ENCODE data around the gene MMEL1. TPM values are rescaled to one million over a fixed set of nuclear protein-coding genes. Genes with fewer than 3 reads are reported as not detected.

MMEL1 gene
- total and polyA plus RNA-seq, 2 donors (not counting 1 experiment from before 2014, with no cell fraction given) = 0.33 to 0.60 TPM

GRCh38 chr1:2558861-2559260 lies 74.0 kb downstream of the MMEL1 start:
- Histone ChIP-seq H2AFZ (ENCODE audit: low read length) (no peak overlapping the region), H3K9ac (ENCODE audit: insufficient read depth, low read length) (no peak overlapping the region), H3K4me2 (ENCODE audit: extremely low read depth, insufficient read depth, low read length) (no peak overlapping the region), H3K9me3 (ENCODE audit: control insufficient read depth, insufficient read depth, low read depth, low read length) (no peaks in the 10 kb centered on the region), H4K20me1 (ENCODE audit: control insufficient read depth, extremely low read depth, insufficient read depth, low read length) (no peaks in the 10 kb centered on the region), H3K4me1 (ENCODE audit: control insufficient read depth, extremely low read depth, insufficient read depth, low read length) (peaks cover 5% of the 10 kb centered on the region), H3K27me3 (ENCODE audit: control insufficient read depth, insufficient read depth, low read length) (no peaks in the 10 kb centered on the region), H3K36me3 (ENCODE audit: control insufficient read depth, insufficient read depth, low read length) (peaks cover 5% of the 10 kb centered on the region), H3K79me2 (ENCODE audit: control insufficient read depth, insufficient read depth, low read length) (no peaks in the 10 kb centered on the region), H3K4me3 (replicated peaks in 1 of 4; ENCODE audit: control extremely low read depth in 1 of 4, insufficient read depth in 1 of 4, low read depth in 3 of 4, low read length in 4 of 4) (no peak overlapping the region), H3K27ac (ENCODE audit: insufficient read depth, low read length) (no peak overlapping the region)
- no peak for DNase-seq (ENCODE audit: low read depth in 2 of 2)
- TF ChIP-seq CTCF (conservative IDR thresholded peaks at IDR 0.05 in 1 of 2, IDR thresholded peaks at IDR 0.05 in 1 of 2; ENCODE audit: low read depth in 1 of 2, low read length in 2 of 2) (no peak), EZH2 (IDR thresholded peaks at IDR 0.05; ENCODE audit: low read length, missing control alignments) (no peak)

GRCh38 chr1:2558420-2558819 lies 74.4 kb downstream of the MMEL1 start:
- Histone ChIP-seq H3K4me3 (replicated peaks in 1 of 4; ENCODE audit: control extremely low read depth in 1 of 4, insufficient read depth in 1 of 4, low read depth in 3 of 4, low read length in 4 of 4) (no peak overlapping the region), H3K9me3 (ENCODE audit: control insufficient read depth, insufficient read depth, low read depth, low read length) (no peaks in the 10 kb centered on the region), H3K79me2 (ENCODE audit: control insufficient read depth, insufficient read depth, low read length) (no peaks in the 10 kb centered on the region), H3K4me1 (ENCODE audit: control insufficient read depth, extremely low read depth, insufficient read depth, low read length) (peaks cover 5% of the 10 kb centered on the region), H3K36me3 (ENCODE audit: control insufficient read depth, insufficient read depth, low read length) (peaks cover 5% of the 10 kb centered on the region), H3K27ac (ENCODE audit: insufficient read depth, low read length) (no peak overlapping the region), H2AFZ (ENCODE audit: low read length) (no peak overlapping the region), H4K20me1 (ENCODE audit: control insufficient read depth, extremely low read depth, insufficient read depth, low read length) (no peaks in the 10 kb centered on the region), H3K4me2 (ENCODE audit: extremely low read depth, insufficient read depth, low read length) (no peak overlapping the region), H3K27me3 (ENCODE audit: control insufficient read depth, insufficient read depth, low read length) (no peaks in the 10 kb centered on the region), H3K9ac (ENCODE audit: insufficient read depth, low read length) (no peak overlapping the region)
- no peak for DNase-seq (ENCODE audit: low read depth in 2 of 2)
- TF ChIP-seq EZH2 (IDR thresholded peaks at IDR 0.05; ENCODE audit: low read length, missing control alignments) (no peak), CTCF (conservative IDR thresholded peaks at IDR 0.05 in 1 of 2, IDR thresholded peaks at IDR 0.05 in 1 of 2; ENCODE audit: low read depth in 1 of 2, low read length in 2 of 2) (no peak)

GRCh38 chr1:2557482-2558400 lies 75.1 kb downstream of the MMEL1 start:
- H4K20me1 ChIP-seq (ENCODE audit: control insufficient read depth, extremely low read depth, insufficient read depth, low read length) = no peaks in the 10 kb centered on the region
- no peak overlapping the region for H3K27ac ChIP-seq (ENCODE audit: insufficient read depth, low read length)
- no peak overlapping the region for H2AFZ ChIP-seq (ENCODE audit: low read length)
- no peaks in the 10 kb centered on the region for H3K79me2 ChIP-seq (ENCODE audit: control insufficient read depth, insufficient read depth, low read length)
- peak overlapping the region; percentile 88 for H3K4me2 ChIP-seq (ENCODE audit: extremely low read depth, insufficient read depth, low read length)
- no peaks in the 10 kb centered on the region for H3K9me3 ChIP-seq (ENCODE audit: control insufficient read depth, insufficient read depth, low read depth, low read length)
- H3K36me3 ChIP-seq (ENCODE audit: control insufficient read depth, insufficient read depth, low read length) = peaks cover 5% of the 10 kb centered on the region
- no peak overlapping the region for H3K9ac ChIP-seq (ENCODE audit: insufficient read depth, low read length)
- peaks cover 5% of the 10 kb centered on the region for H3K4me1 ChIP-seq (ENCODE audit: control insufficient read depth, extremely low read depth, insufficient read depth, low read length)
- no peaks in the 10 kb centered on the region for H3K27me3 ChIP-seq (ENCODE audit: control insufficient read depth, insufficient read depth, low read length)
- peak overlapping the region in 1 of 4 experiments; percentile 75 for H3K4me3 ChIP-seq (replicated peaks in 1 of 4; ENCODE audit: control extremely low read depth in 1 of 4, insufficient read depth in 1 of 4, low read depth in 3 of 4, low read length in 4 of 4)
- DNase-seq (ENCODE audit: low read depth in 2 of 2) = no peak
- TF ChIP-seq EZH2 (IDR thresholded peaks at IDR 0.05; ENCODE audit: low read length, missing control alignments) (no peak), CTCF (conservative IDR thresholded peaks at IDR 0.05 in 1 of 2, IDR thresholded peaks at IDR 0.05 in 1 of 2; ENCODE audit: low read depth in 1 of 2, low read length in 2 of 2) (no peak)

Measured in fibroblast of lung (primary cell).